SH-SY5Y (cell line): ENCODE data around the gene OR10J4.

Experiments
- GATA2 ChIP-seq: IDR thresholded peaks from 2 replicates; pipeline ENCODE4 v1.6.1; 2011; ENCODE audit warnings: mild to moderate bottlenecking, low read depth, low read length
- GATA3 ChIP-seq: IDR thresholded peaks from 2 replicates; pipeline ENCODE4 v1.6.1; 2011; ENCODE audit warnings: low read depth, mild to moderate bottlenecking, low read length, moderate library complexity

OR10J4 gene

DNA sequence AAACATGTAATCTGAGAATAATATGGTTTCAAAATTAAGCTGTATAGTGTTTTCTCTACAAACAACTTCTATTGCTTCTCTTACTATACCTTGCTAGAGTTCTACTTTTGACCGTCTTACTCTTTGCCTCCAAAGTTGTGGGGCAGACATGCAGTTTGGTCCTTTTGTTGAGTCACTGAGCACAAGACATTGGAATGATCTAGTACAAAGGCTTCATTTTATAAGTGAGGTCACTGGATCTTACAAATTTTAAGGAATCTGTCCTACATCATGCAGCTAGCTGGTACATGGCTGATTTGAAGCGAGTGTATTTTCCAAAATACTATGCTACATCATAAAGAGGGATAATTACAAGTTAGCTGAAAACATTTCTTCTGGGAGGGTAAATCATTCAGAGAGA, 36.3 kb downstream of the OR10J4 start:
- TF ChIP-seq GATA3 (no peak), GATA2 (no peak)

DNA sequence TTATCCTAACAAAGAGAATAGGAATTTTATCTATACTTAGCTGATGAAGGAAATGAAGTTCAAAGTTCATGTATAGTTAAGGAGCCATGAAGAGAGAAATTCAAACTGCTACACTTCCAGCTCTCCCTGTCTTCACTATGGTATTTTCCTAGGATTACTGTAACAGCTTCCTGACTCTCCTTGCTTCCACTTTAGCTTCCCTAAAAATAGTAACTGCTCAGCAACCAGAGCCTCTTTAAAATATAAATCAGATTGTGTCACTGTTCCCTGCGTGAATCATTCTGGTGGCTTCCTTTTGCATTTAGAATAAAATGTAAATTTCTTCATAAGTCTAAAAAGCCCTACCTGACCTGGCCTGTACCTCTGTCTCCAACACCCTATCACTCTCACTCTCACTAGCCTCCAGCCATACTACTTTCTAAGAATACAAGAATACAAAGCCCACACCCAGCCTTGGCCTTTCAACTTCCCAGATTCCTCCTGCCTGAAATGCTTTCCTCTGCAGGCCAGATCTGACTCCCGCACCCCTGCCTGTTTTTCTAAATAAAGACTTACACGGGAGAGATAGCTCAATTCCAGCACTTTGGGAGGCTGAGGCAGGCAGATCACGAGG, 38.0 kb downstream of the OR10J4 start:
- TF ChIP-seq GATA3 (no peak), GATA2 (no peak)

DNA sequence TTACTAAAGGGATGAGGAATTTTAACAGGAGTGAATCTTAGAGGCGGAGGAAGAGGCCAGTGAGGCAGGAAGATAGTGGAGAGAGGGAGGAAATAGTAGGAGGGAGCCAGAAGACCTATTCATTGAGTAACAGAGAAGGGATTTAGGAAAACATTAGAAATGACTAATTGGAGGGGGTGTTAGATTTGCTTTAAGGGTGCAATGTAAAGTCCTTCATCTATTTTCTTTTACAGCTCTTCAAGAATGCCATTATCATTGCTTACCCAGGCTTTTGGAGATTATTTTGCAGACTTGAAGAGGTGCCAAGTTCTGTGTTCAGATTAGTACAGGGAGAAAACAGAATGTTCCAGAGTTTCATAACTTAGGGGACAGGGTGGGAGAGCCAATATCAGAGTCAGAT, 41.3 kb downstream of the OR10J4 start:
- TF ChIP-seq GATA2 = no peak
- TF ChIP-seq GATA3 = no peak

DNA sequence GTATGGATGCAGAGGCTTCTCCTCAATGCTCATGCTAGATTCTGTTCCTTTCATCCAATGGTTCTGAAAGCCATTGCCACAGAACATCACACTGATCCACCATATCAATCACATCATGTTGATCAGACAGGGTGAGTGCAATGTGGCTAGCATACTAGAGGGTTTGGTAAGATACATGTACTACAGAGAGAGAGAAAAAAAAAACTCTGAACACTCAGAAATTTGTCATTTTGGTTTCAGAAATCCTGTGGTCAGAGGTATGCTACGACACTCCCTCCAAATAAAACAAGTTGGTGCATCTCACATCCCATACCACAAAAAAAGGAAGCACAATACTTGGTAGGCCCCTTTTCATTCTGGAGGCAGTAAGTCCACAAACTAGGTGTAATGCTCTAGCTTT, 42.9 kb downstream of the OR10J4 start:
- no peak for TF ChIP-seq GATA3
- TF ChIP-seq GATA2 = no peak
